OCI-LY7 (cell line): Measurements from ENCODE around the gene HBQ1. TPM values are rescaled to one million over a fixed set of nuclear protein-coding genes. Genes with fewer than 3 reads are reported as not detected.
"Not testable (repeated sequence)": the region's sequence is repeated elsewhere in the genome, so short reads cannot be mapped to it uniquely, and the experiment has no call there.

Source experiments
- BruUV-seq: library from RNA; stranded (reverse); fragments of 400-500 nt; replicated peaks from 2 replicates; lab custom pipeline; 2021; lab: Mats Ljungman, UMichigan
- CTCF ChIA-PET: fragments of 300-600 bp; sonication (Branson Sonifier 250); formaldehyde crosslinking; loops from one replicate; lab custom pipeline; 2022; ENCODE audit warnings: antibody characterized with exemption; ENCODE audit not compliant: unreplicated experiment; lab: Charles Lee
- POLR2A ChIA-PET: fragments of 300-600 bp; sonication (Branson Sonifier 250); formaldehyde crosslinking; loops from one replicate; lab custom pipeline; 2022; ENCODE audit warnings: antibody characterized with exemption; lab: Charles Lee
- DNase-seq: peaks from one replicate; pipeline ENCODE4 v3.0.0-alpha.2; 2015; ENCODE audit warnings: low spot score
- H2AFZ ChIP-seq: fragments of 200-600 bp; sonication (generic), shearing (Covaris generic); 2 replicates; pipeline ENCODE4 v1.6.1; 2014; ENCODE audit warnings: mild to moderate bottlenecking, antibody characterized with exemption, low read length, moderate library complexity
- H3K27ac ChIP-seq: fragments of 200-600 bp; sonication (generic); 2 replicates; pipeline ENCODE4 v1.5.1; 2014; ENCODE audit warnings: mixed run types, low read depth, mild to moderate bottlenecking, moderate library complexity, low read length, inconsistent platforms; ENCODE audit not compliant: poor library complexity, severe bottlenecking
- H3K36me3 ChIP-seq: fragments of 200-600 bp; sonication (generic); 2 replicates; pipeline ENCODE4 v1.6.1; 2014; ENCODE audit warnings: mild to moderate bottlenecking, antibody characterized with exemption, low read length, moderate library complexity, mixed read lengths; ENCODE audit not compliant: insufficient read depth
- H3K4me1 ChIP-seq: fragments of 200-600 bp; sonication (generic); 2 replicates; pipeline ENCODE4 v1.5.1; 2014; ENCODE audit warnings: mild to moderate bottlenecking, low read length; ENCODE audit not compliant: insufficient read depth, poor library complexity, severe bottlenecking
- H3K4me2 ChIP-seq: fragments of 200-600 bp; sonication (generic); 2 replicates; pipeline ENCODE4 v1.6.1; 2014; ENCODE audit warnings: mild to moderate bottlenecking, low read length
- H3K4me3 ChIP-seq: fragments of 200-600 bp; sonication (generic); 2 replicates; pipeline ENCODE4 v1.5.1; 2014; ENCODE audit warnings: mild to moderate bottlenecking, low read depth, low read length; ENCODE audit not compliant: poor library complexity, severe bottlenecking
- H3K79me2 ChIP-seq: fragments of 200-600 bp; sonication (generic); 2 replicates; pipeline ENCODE4 v1.6.1; 2016; ENCODE audit warnings: low read depth, mild to moderate bottlenecking, low read length, moderate library complexity, mixed read lengths; ENCODE audit not compliant: insufficient read depth
- H3K9me2 ChIP-seq: fragments of 200-600 bp; sonication (generic); 2 replicates; pipeline ENCODE4 v1.6.1; 2016; ENCODE audit warnings: mild to moderate bottlenecking, low read length, mixed read lengths; ENCODE audit not compliant: insufficient read depth
- H3K9me3 ChIP-seq: fragments of 200-600 bp; sonication (generic); 2 replicates; pipeline ENCODE4 v1.6.1; 2014; ENCODE audit warnings: mild to moderate bottlenecking, mixed run types, low read length, mixed read lengths
- H4K20me1 ChIP-seq: fragments of 200-600 bp; sonication (generic); 2 replicates; pipeline ENCODE4 v1.6.1; 2014; ENCODE audit warnings: mild to moderate bottlenecking, antibody characterized with exemption, low read length, moderate library complexity, mixed read lengths; ENCODE audit not compliant: insufficient read depth
- EZH2phosphoT487 ChIP-seq: fragments of 200-600 bp; sonication (generic); IDR thresholded peaks from 2 replicates; pipeline ENCODE4 v1.6.1; 2018; ENCODE audit warnings: low read depth, borderline replicate concordance, mild to moderate bottlenecking, mixed run types, antibody characterized with exemption, low read length, moderate library complexity, mixed read lengths
- intact Hi-C: fragments of 100-400 bp; cut with micrococcal nuclease; formaldehyde crosslinking; loops from one replicate; pipeline ENCODE4 v1.10.0; 2022; ENCODE audit not compliant: unreplicated experiment
- total RNA-seq, 2 experiments: library from RNA; depleted of rRNA in 1 of 2; stranded (reverse); fragments of >200 nt in 1 of 2; shearing (Covaris generic) in 1 of 2; gene quantifications; 2 replicates each; pipeline ENCODE4 v1.2.3, GENCODE V29; 2014 to 2022
- TF ChIP-seq, protein P1 (sequence below): fragments of 200-600 bp; sonication (generic); conservative IDR thresholded peaks from 2 replicates; pipeline ENCODE4 v1.5.1; 2014; ENCODE audit warnings: mild to moderate bottlenecking, antibody characterized with exemption, low read length, moderate library complexity, mixed read lengths

Gene HBQ1
- total RNA-seq, 2 experiments from 2014 or later: not detected

DNA sequence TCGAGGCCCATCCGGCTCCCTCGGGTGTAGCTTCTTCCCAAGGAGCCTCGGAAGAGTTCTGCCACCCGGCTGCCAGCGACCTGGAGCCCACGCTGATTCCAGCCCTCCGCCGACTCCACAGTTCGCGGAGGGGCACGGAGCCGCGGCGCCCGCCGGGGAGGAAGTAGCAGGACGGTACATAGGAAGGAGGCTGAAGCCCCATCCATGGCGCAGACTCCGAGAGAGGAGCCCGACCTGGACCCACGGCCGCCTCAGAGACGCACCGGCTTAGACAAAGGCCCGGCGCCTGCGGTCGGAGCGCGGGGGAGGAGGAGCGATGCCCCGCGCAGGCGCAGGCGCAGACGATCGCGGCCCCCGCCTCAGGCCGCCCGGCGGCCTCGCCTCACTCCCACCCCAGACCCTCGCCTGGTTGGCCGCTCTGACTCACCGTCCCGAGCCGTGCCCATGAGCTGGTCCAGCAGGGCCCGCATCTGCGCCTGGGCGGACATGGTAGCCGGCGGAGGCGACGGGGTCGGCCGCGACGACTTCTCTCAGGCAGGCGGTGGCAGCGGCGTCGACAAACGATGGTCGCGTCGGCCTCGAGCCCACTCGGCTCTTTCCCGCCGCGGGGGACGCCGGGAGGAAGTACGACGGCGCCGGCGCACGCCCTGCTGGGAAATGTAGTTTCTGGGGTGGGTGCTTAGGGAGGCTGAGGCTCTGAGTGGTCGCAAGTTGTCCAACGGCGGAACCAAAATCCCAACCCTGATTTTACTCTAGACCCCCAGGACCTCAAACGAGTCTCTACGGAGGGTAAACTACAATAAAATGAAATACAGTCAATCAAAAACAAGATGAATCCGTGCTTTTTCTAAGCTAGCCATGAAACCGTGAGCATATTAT lies 48.8 kb downstream of the HBQ1 start, which contains the start of gene LUC7L:
TSS of gene LUC7L (minus strand) at position 598 of the 879 bp plus-strand sequence. CDS start at position 488, 110 bp downstream.
- Histone ChIP-seq H3K4me1 (peaks cover 29% of the 10 kb centered on the region), H3K27ac (peak within 1 kb of the TSS; percentile 53), H3K4me2 (peak within 1 kb of the TSS; percentile 87), H3K36me3 (peaks cover 41% of the 10 kb centered on the region), H3K79me2 (peaks cover 34% of the 10 kb centered on the region), H2AFZ (peak within 1 kb of the TSS; percentile 28; the same call in 1 of the 2 replicates), H3K9me2 (no peaks in the 10 kb centered on the region), H3K4me3 (peak within 1 kb of the TSS; percentile 88), H4K20me1 (peaks cover 21% of the 10 kb centered on the region; the same call in 1 of the 2 replicates), H3K9me3 (no peaks in the 10 kb centered on the region)
- intact Hi-C loops: no loop called here
- POLR2A ChIA-PET: interaction anchor here (0.7 to 1.6 kb wide), 6 partner anchors 10 to 176 kb away, joined by 3 to 8 read pairs (median 4); partner anchors contain the start of genes AXIN1, POLR3K and SNRNP25
- TF ChIP-seq, protein P1, sequence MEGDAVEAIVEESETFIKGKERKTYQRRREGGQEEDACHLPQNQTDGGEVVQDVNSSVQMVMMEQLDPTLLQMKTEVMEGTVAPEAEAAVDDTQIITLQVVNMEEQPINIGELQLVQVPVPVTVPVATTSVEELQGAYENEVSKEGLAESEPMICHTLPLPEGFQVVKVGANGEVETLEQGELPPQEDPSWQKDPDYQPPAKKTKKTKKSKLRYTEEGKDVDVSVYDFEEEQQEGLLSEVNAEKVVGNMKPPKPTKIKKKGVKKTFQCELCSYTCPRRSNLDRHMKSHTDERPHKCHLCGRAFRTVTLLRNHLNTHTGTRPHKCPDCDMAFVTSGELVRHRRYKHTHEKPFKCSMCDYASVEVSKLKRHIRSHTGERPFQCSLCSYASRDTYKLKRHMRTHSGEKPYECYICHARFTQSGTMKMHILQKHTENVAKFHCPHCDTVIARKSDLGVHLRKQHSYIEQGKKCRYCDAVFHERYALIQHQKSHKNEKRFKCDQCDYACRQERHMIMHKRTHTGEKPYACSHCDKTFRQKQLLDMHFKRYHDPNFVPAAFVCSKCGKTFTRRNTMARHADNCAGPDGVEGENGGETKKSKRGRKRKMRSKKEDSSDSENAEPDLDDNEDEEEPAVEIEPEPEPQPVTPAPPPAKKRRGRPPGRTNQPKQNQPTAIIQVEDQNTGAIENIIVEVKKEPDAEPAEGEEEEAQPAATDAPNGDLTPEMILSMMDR: no peak
- TF ChIP-seq EZH2phosphoT487: no peak
- peak; percentile 89 for DNase-seq
- BruUV-seq: no TSS peak
- CTCF ChIA-PET: no interaction called here

DNA sequence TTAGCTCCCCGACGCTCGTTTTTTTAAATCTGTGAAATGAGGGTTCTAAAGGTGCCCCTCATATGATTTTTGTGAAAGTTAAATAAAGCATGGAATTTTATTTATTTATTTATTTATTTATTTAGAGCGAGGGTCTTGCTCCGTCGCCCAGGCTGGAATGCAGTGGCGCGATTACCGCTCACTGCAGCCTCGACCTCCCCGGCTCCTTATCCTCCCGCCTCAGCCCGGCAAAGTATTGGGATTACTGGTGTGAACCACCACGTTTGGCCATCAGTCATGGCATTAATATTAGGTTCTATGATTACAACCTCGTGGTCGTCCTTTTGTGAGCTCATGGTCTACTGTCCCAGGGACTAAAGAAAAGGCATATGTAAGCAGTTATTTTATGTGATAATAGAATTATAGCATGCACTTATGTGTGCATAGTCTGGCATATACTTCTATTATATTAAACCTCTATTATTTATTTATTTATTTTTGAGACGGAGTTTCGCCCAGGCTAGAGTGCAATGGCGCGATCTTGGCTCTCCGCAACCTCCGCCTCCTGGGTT lies 49.5 kb downstream of the HBQ1 start:
- POLR2A ChIA-PET: interaction anchor here (1.6 kb wide), 1 partner anchor 176 kb away, joined by 4 read pairs; the partner anchor contains the start of genes POLR3K and SNRNP25
- intact Hi-C loops: no loop called here
- no peak for DNase-seq
- CTCF ChIA-PET: no interaction called here
- Histone ChIP-seq H3K4me2 (peak overlapping the region; percentile 87; the same call in 1 of the 2 replicates), H4K20me1 (peaks cover 21% of the 10 kb centered on the region; the same call in 1 of the 2 replicates), H2AFZ (peak overlapping the region; percentile 28; the same call in 1 of the 2 replicates), H3K36me3 (peaks cover 34% of the 10 kb centered on the region), H3K4me3 (peak overlapping the region; percentile 88), H3K9me2 (no peaks in the 10 kb centered on the region), H3K27ac (no peak overlapping the region), H3K9me3 (no peaks in the 10 kb centered on the region), H3K79me2 (peaks cover 34% of the 10 kb centered on the region), H3K4me1 (peaks cover 29% of the 10 kb centered on the region)
- BruUV-seq: no TSS peak
- TF ChIP-seq, protein P1: no peak
- no peak for TF ChIP-seq EZH2phosphoT487

DNA sequence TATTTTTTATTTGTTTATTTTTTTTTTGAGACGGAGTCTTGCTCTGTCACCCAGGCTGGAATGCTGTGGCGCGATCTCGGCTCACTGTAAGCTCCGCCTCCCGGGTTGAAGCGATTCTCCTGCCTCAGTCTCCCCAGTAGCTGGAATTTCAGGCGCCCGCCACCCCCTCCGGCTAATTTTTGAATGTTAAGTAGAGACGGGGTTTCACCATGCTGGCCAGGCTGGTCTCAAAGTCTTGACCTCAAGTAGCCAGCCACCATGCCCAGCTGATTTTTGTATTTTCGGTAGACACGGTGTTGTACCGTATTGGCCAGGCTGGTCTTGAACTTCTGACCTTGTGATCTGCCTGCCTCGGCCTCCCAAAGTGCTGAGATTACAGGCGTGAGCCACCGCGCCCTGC lies 50.1 kb downstream of the HBQ1 start:
- CTCF ChIA-PET, POLR2A ChIA-PET, H3K4me2 ChIP-seq, H2AFZ ChIP-seq, H3K4me3 ChIP-seq, DNase-seq, intact Hi-C loops, H3K9me3 ChIP-seq, BruUV-seq, H3K27ac ChIP-seq, H3K9me2 ChIP-seq: not testable (repeated sequence)
- Histone ChIP-seq H3K36me3 (peaks cover 29% of the 10 kb centered on the region), H3K79me2 (peaks cover 34% of the 10 kb centered on the region), H4K20me1 (peaks cover 21% of the 10 kb centered on the region; the same call in 1 of the 2 replicates), H3K4me1 (peaks cover 29% of the 10 kb centered on the region)
